Esophagus muscularis mucosa (tissue), 4 donors: ENCODE results near the gene TDRD1.

ENCODE experiments used
- CTCF ChIP-seq, 3 experiments: fragments of 200-600 bp in 2 of 3; fragments of 450-650 bp in 1 of 3; sonication (generic) in 2 of 3; IDR thresholded peaks; one replicate each; pipeline ENCODE4 v1.5.1; 2017 to 2019; ENCODE audit warnings: antibody characterized with exemption in 3 of 3, mild to moderate bottlenecking in 2 of 3, moderate library complexity in 1 of 3
- EP300 ChIP-seq: sonication (generic); formaldehyde crosslinking; IDR thresholded peaks from one replicate; pipeline ENCODE4 v1.6.1; 2017; ENCODE audit warnings: antibody characterized with exemption
- POLR2A ChIP-seq: fragments of 450-650 bp; IDR thresholded peaks from one replicate; pipeline ENCODE4 v1.6.1; 2017; ENCODE audit warnings: antibody characterized with exemption, moderate library complexity, mild to moderate bottlenecking, low read depth
- POLR2AphosphoS5 ChIP-seq, 2 donors: sonication (generic); formaldehyde crosslinking; IDR thresholded peaks; one replicate each; pipeline ENCODE4 v1.6.1; 2017; ENCODE audit warnings: antibody characterized with exemption in 2 of 2

DNA sequence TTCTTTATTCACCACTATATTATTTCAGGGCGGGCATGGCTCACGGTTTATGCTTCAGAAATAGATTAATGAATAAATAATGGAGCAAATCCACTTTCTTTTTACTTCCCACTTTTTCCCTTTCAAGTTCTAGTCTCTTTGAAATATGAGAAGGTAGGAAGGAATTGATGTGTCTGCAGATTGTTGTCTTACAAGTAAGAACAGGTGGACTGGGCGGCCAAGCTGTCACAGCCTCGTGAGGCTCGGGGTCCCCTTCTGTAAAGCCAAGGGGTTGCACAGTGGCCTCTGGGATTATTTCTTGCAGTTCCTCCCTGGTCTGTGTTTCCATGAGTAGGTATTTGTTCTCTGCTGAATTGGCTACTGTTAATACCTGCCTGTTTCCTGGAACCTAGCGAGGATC, 71.1 kb downstream of the TDRD1 start:
- TF ChIP-seq EP300 = no peak
- TF ChIP-seq POLR2A = no peak
- TF ChIP-seq CTCF (IDR thresholded peaks at IDR 0.05) = no peak
- no peak for TF ChIP-seq POLR2AphosphoS5 (IDR thresholded peaks at IDR 0.05)
